Epithelial cell of esophagus (primary cell): ENCODE results near the gene FAM3D.

Experiments used
- DNase-seq: peaks from one replicate; pipeline ENCODE4 v3.0.0; 2010; ENCODE audit warnings: low read depth
- H3K4me3 ChIP-seq: 2 replicates; pipeline ENCODE4 v1.5.1; 2011; ENCODE audit warnings: mild to moderate bottlenecking, low read length, control low read depth
- CTCF ChIP-seq: IDR thresholded peaks from 2 replicates; pipeline ENCODE4 v1.5.1; 2011; ENCODE audit warnings: low read depth, mild to moderate bottlenecking, low read length, control low read depth, inconsistent platforms; ENCODE audit not compliant: insufficient read depth; ENCODE audit errors: missing control alignments

The FAM3D gene

GRCh38 chr3:58672451-58672850, 5.9 kb upstream of the FAM3D start:
- no peak for DNase-seq

GRCh38 chr3:58670506-58671135, 4.0 kb upstream of the FAM3D start:
- no peak for DNase-seq
- H3K4me3 ChIP-seq, result no peak overlapping the region
- no peak for TF ChIP-seq CTCF

More at GRCh38 chr3:58672451-58672850, 5.9 kb upstream of the FAM3D start:
- H3K4me3 ChIP-seq, result no peak overlapping the region
- TF ChIP-seq CTCF, result no peak

- no peak overlapping the region for H3K4me3 ChIP-seq
- DNase-seq, result no peak
- TF ChIP-seq CTCF, result no peak
Observed at GRCh38 chr3:58668247-58668646, 1.7 kb upstream of the FAM3D start.

- no peak for TF ChIP-seq CTCF
- no peak overlapping the region for H3K4me3 ChIP-seq
- DNase-seq, result no peak
Observed at GRCh38 chr3:58667704-58668103, 1.1 kb upstream of the FAM3D start.

- DNase-seq, result no peak
- no peak overlapping the region for H3K4me3 ChIP-seq
- TF ChIP-seq CTCF, result no peak
Observed at GRCh38 chr3:58667229-58667628, 655 bp upstream of the FAM3D start.

GRCh38 chr3:58665405-58665804, 1.2 kb downstream of the FAM3D start:
- DNase-seq, result no peak
- TF ChIP-seq CTCF, result no peak

GRCh38 chr3:58664611-58665010, 2.0 kb downstream of the FAM3D start:
- TF ChIP-seq CTCF, result no peak
- H3K4me3 ChIP-seq, result no peak overlapping the region
- DNase-seq, result no peak

More at GRCh38 chr3:58665405-58665804, 1.2 kb downstream of the FAM3D start:
- H3K4me3 ChIP-seq, result no peak overlapping the region
